Adrenal gland (tissue), 12 donors: Measurements from ENCODE around the gene DNM1. TPM values are rescaled to one million over a fixed set of nuclear protein-coding genes. Genes with fewer than 3 reads are reported as not detected.

Experiments used
- DNase-seq, 7 donors: peaks; one replicate each; pipeline ENCODE4 v3.0.0-alpha.2; 2019 to 2020
- H3K27ac ChIP-seq, 5 donors: fragments of 200-600 bp; sonication (generic) in 4 of 5; 1 replicate in 3 of 5; 2 replicates in 2 of 5; pipeline versions ENCODE4 v1.5.1 to v1.8.0; 2016 to 2020; ENCODE audit warnings: mild to moderate bottlenecking in 1 of 5
- H3K27me3 ChIP-seq: fragments of 200-600 bp; 2 replicates; pipeline ENCODE4 v1.8.0; 2021
- H3K36me3 ChIP-seq, 2 donors: fragments of 200-600 bp; replicated peaks in 1 of 2; 1 replicate in 1 of 2; 2 replicates in 1 of 2; pipeline versions ENCODE4 v1.5.1 to v1.8.0; 2018 to 2022
- H3K4me1 ChIP-seq, 2 donors: fragments of 200-600 bp; replicated peaks in 1 of 2; 1 replicate in 1 of 2; 2 replicates in 1 of 2; pipeline versions ENCODE4 v1.5.1 to v1.8.0; 2018 to 2021
- H3K4me3 ChIP-seq, 4 donors: fragments of 200-600 bp; sonication (generic) in 3 of 4; one replicate each; pipeline ENCODE4 v1.5.1; 2016 to 2018
- H3K9me3 ChIP-seq, 3 donors: fragments of 200-600 bp; sonication (generic) in 1 of 3; replicated peaks in 1 of 3; 1 replicate in 2 of 3; 2 replicates in 1 of 3; pipeline versions ENCODE4 v1.5.1 to v1.8.0; 2016 to 2021
- POLR2A ChIP-seq, 2 donors: fragments of 450-650 bp; IDR thresholded peaks; one replicate each; pipeline ENCODE4 v1.6.1; 2017; ENCODE audit warnings: antibody characterized with exemption in 2 of 2, mild to moderate bottlenecking in 2 of 2, moderate library complexity in 1 of 2
- WGBS, 4 donors: extraction: QIAGEN DNeasy Blood & Tissue Kit in 2 of 4; methylation state at CpG; one replicate each; pipeline versions ENCODE4 v1.1.5 to v1.1.7; 2013 to 2017; 5-methylcytosine and 5-hydroxymethylcytosine counted together
- intact Hi-C, 2 donors: fragments of 100-400 bp; cut with DNase I; formaldehyde crosslinking; loops; one replicate each; pipeline versions ENCODE4 v1.14.1 to v1.15.0; 2022 to 2023
- polyA plus RNA-seq, 3 donors: library from polyadenylated mRNA; stranded (reverse); fragments of 200-250 nt in 2 of 3; fragments of 350-450 nt in 1 of 3; fragmentation: Illumina TruSeq in 1 of 3; extraction: RNeasy Lipid Tissue Mini Kit (QIAGEN cat#74804) in 1 of 3; gene quantifications; one replicate each; pipeline ENCODE4 v1.2.3, GENCODE V29; 2013 to 2014
- total RNA-seq, 9 donors: library from RNA; depleted of rRNA in 4 of 9; stranded (reverse); fragments of >200 nt in 4 of 9; fragments of 120-200 nt in 1 of 9; fragmentation: NEBNext Ultra II Directional in 1 of 9; extraction: Animal tissue kit (Norgen Biotek cat#: 25700) in 1 of 9; gene quantifications; one replicate each; pipeline versions ENCODE4 v1.1.0 to v1.2.4, GENCODE V29; 2013 to 2023
- TF ChIP-seq, protein P1 (sequence below), 6 experiments: fragments of 450-650 bp in 4 of 6; fragments of 200-600 bp in 2 of 6; sonication (generic) in 1 of 6; IDR thresholded peaks; 1 replicate in 5 of 6; 2 replicates in 1 of 6; pipeline versions ENCODE4 v1.5.1 to v1.8.0; 2016 to 2021; ENCODE audit warnings: antibody characterized with exemption in 6 of 6, mild to moderate bottlenecking in 2 of 6, moderate library complexity in 1 of 6
- donor health status: healthy with polysubstance abuse.
- donor health status: Bipolar disorder and iron deficiency.
- donor health status: DM: yes; HTN: yes; CAD: no.
- donor health status: DM: no; HTN: no; CAD: no.
- donor health status: DM: no; HTN: no; CAD: no.
- donor health status: DM: yes; HTN: yes; CAD: no.

DNM1 gene
- total and polyA plus RNA-seq, 12 donors, result 2.4 to 44.3 (median 12.2) TPM

- WGBS, 4 donors, result 57 to 70% (median 62%) methylated on average over 10 to 14 of the region's 14 CpGs
- Histone ChIP-seq H3K36me3 (peaks cover 0 to 50% of the 10 kb centered on the region in 2 donors), H3K4me1 (peaks cover 27 to 41% of the 10 kb centered on the region in 2 donors), H3K9me3 (no peaks in the 10 kb centered on the region), H3K27ac (peak overlapping the region in 3 of 5 donors; percentile 79 to 81 (median 79)), H3K4me3 (no peak overlapping the region), H3K27me3 (no peaks in the 10 kb centered on the region)
- intact Hi-C loops, result no loop called here
- TF ChIP-seq, protein P1, sequence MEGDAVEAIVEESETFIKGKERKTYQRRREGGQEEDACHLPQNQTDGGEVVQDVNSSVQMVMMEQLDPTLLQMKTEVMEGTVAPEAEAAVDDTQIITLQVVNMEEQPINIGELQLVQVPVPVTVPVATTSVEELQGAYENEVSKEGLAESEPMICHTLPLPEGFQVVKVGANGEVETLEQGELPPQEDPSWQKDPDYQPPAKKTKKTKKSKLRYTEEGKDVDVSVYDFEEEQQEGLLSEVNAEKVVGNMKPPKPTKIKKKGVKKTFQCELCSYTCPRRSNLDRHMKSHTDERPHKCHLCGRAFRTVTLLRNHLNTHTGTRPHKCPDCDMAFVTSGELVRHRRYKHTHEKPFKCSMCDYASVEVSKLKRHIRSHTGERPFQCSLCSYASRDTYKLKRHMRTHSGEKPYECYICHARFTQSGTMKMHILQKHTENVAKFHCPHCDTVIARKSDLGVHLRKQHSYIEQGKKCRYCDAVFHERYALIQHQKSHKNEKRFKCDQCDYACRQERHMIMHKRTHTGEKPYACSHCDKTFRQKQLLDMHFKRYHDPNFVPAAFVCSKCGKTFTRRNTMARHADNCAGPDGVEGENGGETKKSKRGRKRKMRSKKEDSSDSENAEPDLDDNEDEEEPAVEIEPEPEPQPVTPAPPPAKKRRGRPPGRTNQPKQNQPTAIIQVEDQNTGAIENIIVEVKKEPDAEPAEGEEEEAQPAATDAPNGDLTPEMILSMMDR (IDR thresholded peaks at IDR 0.05), result no peak
- no peak for TF ChIP-seq POLR2A (IDR thresholded peaks at IDR 0.05)
- peak in 3 of 7 donors; percentile 59 to 80 (median 61) for DNase-seq
These were observed 38.8 kb upstream of the DNM1 start for GRCh38 chr9:128164307-128164885.

- no peaks in the 10 kb centered on the region for H3K9me3 ChIP-seq
- no peak for TF ChIP-seq POLR2A (IDR thresholded peaks at IDR 0.05)
- TF ChIP-seq, protein P1 (IDR thresholded peaks at IDR 0.05), result no peak
- H3K36me3 ChIP-seq, result peaks cover 0 to 64% of the 10 kb centered on the region in 2 donors
- DNase-seq, result no peak
- peak overlapping the region in 1 of 5 donors; percentile 32 for H3K27ac ChIP-seq
- H3K27me3 ChIP-seq, result no peaks in the 10 kb centered on the region
- peaks cover 19 to 35% of the 10 kb centered on the region in 2 donors for H3K4me1 ChIP-seq
- WGBS, 4 donors, result 87 to 90% (median 89%) methylated on average over 6 to 18 of the region's 18 CpGs
- intact Hi-C loops, result no loop called here
- H3K4me3 ChIP-seq, result no peak overlapping the region
These were observed 37.0 kb upstream of the DNM1 start for GRCh38 chr9:128166169-128166568.

GRCh38 chr9:128167209-128167608 is 36.0 kb upstream of the DNM1 start:
- no peaks in the 10 kb centered on the region for H3K27me3 ChIP-seq
- TF ChIP-seq, protein P1 (IDR thresholded peaks at IDR 0.05), result no peak
- TF ChIP-seq POLR2A (IDR thresholded peaks at IDR 0.05), result no peak
- intact Hi-C loops, result no loop called here
- peaks cover 0 to 64% of the 10 kb centered on the region in 2 donors for H3K36me3 ChIP-seq
- H3K4me3 ChIP-seq, result no peak overlapping the region
- no peaks in the 10 kb centered on the region for H3K9me3 ChIP-seq
- peaks cover 14 to 26% of the 10 kb centered on the region in 2 donors for H3K4me1 ChIP-seq
- DNase-seq, result no peak
- no peak overlapping the region for H3K27ac ChIP-seq
- WGBS, 4 donors, result 94 to 98% (median 95%) methylated on average over 3 to 4 of the region's 4 CpGs

- 91 to 93% (median 92%) methylated on average over 7 to 8 of the region's 8 CpGs for WGBS, 4 donors
- Histone ChIP-seq H3K27ac (no peak overlapping the region), H3K27me3 (no peaks in the 10 kb centered on the region), H3K9me3 (no peaks in the 10 kb centered on the region), H3K36me3 (peaks cover 0 to 57% of the 10 kb centered on the region in 2 donors), H3K4me1 (peaks cover 10 to 11% of the 10 kb centered on the region in 2 donors), H3K4me3 (no peak overlapping the region)
- no peak for DNase-seq
- intact Hi-C loops, result no loop called here
- TF ChIP-seq, protein P1 (IDR thresholded peaks at IDR 0.05), result no peak
- TF ChIP-seq POLR2A (IDR thresholded peaks at IDR 0.05), result no peak
These were observed 34.4 kb upstream of the DNM1 start for GRCh38 chr9:128168731-128169308.
